ENCODE results near the gene DUSP15. TPM values are rescaled to one million over a fixed set of nuclear protein-coding genes. Genes with fewer than 3 reads are reported as not detected.
"Not testable (repeated sequence)": the region's sequence is repeated elsewhere in the genome, so short reads cannot be mapped to it uniquely, and the experiment has no call there.

Gene DUSP15
- total RNA-seq, 4 donors from 2014 or later: 1.6 to 45.6 (median 8.8) TPM; not detected in 1

DNA sequence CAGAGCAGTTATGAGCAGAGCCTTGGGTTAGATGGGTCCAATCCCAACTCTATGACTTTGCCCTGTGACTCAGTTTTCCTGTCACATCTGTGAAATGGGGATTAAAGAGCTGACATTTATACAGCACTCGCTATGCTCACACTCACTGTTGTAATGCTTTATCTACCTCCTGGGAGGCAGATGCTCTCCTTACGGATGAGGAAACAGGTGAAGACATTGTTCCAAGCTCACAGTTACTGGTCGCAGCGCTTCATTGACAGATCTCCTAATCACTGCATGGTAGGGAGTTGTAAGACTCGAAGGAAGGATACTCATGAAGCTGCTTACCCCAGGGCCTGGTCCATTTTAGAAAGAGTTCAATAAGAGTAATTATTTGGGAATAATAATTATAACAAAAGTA lies 54.1 kb downstream of the DUSP15 start:
- no peaks in the 10 kb centered on the region for H3K9me3 ChIP-seq
- no peak for DNase-seq
- intact Hi-C loops (cut with DNase I; ENCODE audit: low total_unique reads): no loop called here
- H3K27ac ChIP-seq: no peak overlapping the region
- H3K4me1 ChIP-seq: no peaks in the 10 kb centered on the region
- no peaks in the 10 kb centered on the region for H3K36me3 ChIP-seq
- TF ChIP-seq POLR2A (IDR thresholded peaks at IDR 0.05): no peak
- TF ChIP-seq, protein P1, sequence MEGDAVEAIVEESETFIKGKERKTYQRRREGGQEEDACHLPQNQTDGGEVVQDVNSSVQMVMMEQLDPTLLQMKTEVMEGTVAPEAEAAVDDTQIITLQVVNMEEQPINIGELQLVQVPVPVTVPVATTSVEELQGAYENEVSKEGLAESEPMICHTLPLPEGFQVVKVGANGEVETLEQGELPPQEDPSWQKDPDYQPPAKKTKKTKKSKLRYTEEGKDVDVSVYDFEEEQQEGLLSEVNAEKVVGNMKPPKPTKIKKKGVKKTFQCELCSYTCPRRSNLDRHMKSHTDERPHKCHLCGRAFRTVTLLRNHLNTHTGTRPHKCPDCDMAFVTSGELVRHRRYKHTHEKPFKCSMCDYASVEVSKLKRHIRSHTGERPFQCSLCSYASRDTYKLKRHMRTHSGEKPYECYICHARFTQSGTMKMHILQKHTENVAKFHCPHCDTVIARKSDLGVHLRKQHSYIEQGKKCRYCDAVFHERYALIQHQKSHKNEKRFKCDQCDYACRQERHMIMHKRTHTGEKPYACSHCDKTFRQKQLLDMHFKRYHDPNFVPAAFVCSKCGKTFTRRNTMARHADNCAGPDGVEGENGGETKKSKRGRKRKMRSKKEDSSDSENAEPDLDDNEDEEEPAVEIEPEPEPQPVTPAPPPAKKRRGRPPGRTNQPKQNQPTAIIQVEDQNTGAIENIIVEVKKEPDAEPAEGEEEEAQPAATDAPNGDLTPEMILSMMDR (IDR thresholded peaks at IDR 0.05): no peak
- H3K4me3 ChIP-seq: no peak overlapping the region
- no peaks in the 10 kb centered on the region for H3K27me3 ChIP-seq

DNA sequence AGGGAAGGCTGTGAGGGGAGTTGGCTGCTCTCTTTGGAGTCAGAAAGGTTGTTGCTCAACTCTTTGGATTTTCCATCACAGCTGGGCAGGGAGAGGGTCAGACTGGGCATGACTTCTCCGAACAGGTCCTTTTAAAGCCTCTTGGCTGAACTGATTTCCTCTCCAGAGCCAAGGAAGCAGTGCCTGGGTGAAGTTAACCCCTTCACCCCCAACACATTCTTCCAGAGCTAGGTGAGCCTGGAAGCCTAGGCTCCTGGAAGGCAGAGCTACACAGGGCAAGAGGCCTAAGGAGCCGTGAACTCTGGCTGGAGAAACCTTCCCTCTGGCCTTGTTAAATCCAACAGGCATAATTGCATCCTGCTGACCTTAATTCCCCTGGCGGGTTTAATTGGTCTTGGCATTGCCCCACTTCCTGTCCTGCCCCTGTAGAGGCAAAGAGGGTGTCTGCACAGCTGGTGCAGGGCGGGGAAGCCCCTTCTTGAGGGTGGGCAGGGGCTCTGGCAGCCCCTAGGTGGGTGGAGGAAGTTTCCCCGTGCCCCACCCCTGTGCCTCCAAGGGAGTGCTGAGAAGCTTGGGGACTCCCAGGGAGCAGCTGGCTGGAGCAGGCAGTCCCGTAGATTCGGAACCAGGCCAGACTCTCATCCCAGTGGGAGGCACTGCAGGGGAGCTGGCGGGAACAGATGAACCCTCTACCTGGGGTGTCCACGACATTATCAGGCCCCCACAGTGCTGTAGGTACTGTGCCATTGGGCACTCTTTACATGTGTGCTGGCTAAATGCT lies 54.7 kb downstream of the DUSP15 start:
- Histone ChIP-seq H3K27me3 (no peaks in the 10 kb centered on the region), H3K36me3 (no peaks in the 10 kb centered on the region), H3K27ac (peak overlapping the region in 1 of 2 donors; percentile 3), H3K4me1 (no peaks in the 10 kb centered on the region), H3K4me3 (no peak overlapping the region), H3K9me3 (no peaks in the 10 kb centered on the region)
- TF ChIP-seq POLR2A (IDR thresholded peaks at IDR 0.05): no peak
- TF ChIP-seq, protein P1 (IDR thresholded peaks at IDR 0.05): no peak
- DNase-seq: no peak
- intact Hi-C loops (cut with DNase I; ENCODE audit: low total_unique reads): no loop called here

DNA sequence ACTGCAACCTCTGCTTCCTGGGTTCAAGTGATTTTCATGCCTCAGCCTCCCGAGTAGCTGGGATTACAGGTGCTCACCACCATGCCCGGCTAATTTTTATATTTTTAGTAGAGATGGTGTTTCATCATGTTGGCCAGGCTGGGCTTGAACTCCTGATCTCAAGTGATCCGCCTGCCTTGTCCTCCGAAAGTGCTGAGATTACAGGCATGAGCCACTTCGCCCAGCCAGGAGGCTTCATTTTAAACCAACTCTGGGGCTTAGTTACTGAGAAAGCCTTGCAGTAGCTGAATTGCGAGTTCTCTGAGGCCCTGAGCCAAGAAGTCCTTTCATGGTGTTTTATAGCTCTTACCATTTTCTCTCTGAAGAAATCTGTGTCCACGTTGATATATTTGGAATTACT lies 56.2 kb downstream of the DUSP15 start:
- DNase-seq; H3K27me3 ChIP-seq; H3K4me3 ChIP-seq; H3K36me3 ChIP-seq; H3K9me3 ChIP-seq; H3K27ac ChIP-seq; intact Hi-C loops (cut with DNase I; ENCODE audit: low total_unique reads); H3K4me1 ChIP-seq: not testable (repeated sequence)

DNA sequence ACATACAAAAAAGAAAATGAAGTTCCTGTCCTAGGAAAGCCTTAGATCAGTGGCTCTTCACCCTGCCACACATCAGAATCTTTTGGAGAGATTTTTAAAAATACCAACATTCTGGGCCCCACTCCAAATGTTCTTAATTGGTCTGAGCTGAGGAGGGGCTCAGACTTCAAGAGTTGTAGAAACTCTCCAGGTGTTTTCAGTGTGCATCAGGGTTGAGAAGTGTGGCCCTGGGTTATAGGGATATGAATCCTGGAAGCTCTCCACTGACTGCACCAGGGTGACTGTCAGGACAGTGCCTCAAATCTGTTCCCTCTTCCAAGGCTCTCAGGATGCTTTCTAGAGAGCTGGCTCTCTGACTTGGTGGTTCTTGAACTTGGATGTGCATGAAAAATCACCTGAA lies 56.7 kb downstream of the DUSP15 start:
- Histone ChIP-seq H3K9me3 (no peaks in the 10 kb centered on the region), H3K27ac (no peak overlapping the region), H3K27me3 (no peaks in the 10 kb centered on the region), H3K4me1 (no peaks in the 10 kb centered on the region), H3K4me3 (no peak overlapping the region), H3K36me3 (no peaks in the 10 kb centered on the region)
- TF ChIP-seq POLR2A (IDR thresholded peaks at IDR 0.05): no peak
- TF ChIP-seq, protein P1 (IDR thresholded peaks at IDR 0.05): no peak
- no peak for DNase-seq
- intact Hi-C loops (cut with DNase I; ENCODE audit: low total_unique reads): no loop called here

DNA sequence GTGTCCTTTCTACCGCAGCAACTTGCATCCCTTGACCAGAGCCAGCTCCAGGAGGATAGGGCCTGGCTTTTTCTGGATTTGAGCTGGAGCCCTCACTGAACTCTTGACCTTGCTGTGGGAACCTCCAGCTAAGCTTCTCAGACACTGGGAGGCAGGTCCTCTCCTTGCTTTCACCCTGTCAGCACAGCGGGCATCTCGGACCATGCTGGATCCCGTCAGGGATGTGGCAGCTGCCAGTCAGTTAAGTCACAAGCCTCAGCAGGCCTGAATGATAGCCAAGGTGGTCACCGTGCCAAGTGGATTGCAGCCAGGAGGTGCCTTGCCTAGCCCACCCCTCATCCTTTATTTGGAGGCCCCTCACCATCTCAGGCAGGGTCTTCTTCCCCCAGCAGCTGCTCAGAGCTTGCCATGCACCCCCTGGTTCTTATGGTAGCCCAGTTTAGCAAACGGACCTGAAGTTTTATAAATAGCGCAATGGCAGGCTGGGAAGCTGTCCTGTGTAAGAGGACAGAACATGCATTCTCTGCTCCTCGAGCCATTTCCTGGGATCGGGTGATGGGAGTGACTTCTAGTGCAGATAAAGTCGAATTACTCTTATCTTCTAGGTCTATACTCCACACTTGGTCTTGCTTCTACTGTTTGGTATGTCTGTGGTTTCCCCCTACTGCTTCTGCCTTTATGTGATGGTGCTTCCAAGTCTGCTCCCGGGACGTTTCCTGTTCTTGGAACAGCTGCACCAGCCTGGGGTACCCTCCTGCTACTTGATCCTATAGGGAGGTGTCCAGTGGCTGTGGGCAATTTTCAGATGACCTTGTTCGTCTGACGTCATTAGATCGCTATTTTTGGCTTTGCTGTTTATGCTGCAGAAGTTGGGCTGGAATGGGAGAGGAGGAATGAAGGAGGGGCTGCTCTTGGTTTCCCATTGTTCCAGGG lies 58.3 kb downstream of the DUSP15 start:
- H3K36me3 ChIP-seq: no peaks in the 10 kb centered on the region
- H3K9me3 ChIP-seq: no peaks in the 10 kb centered on the region
- intact Hi-C loops (cut with DNase I; ENCODE audit: low total_unique reads): no loop called here
- H3K27ac ChIP-seq: peak overlapping the region in 1 of 2 donors; percentile 42
- no peaks in the 10 kb centered on the region for H3K4me1 ChIP-seq
- no peak for DNase-seq
- TF ChIP-seq POLR2A (IDR thresholded peaks at IDR 0.05): no peak
- TF ChIP-seq, protein P1 (IDR thresholded peaks at IDR 0.05): no peak
- no peak overlapping the region for H3K4me3 ChIP-seq
- no peaks in the 10 kb centered on the region for H3K27me3 ChIP-seq
